Activated CD4-positive, alpha-beta T cell treated with anti-CD3 and anti-CD28 coated beads, Interleukin-2, amount 50 U/mL, for 16 hours (primary cell): ENCODE results near the gene GABRR1.
A peak's percentile ranks its signal among the peaks of the same experiment; 100 is the strongest.
"Not testable (repeated sequence)": the region's sequence is repeated elsewhere in the genome, so short reads cannot be mapped to it uniquely, and the experiment has no call there.

Experiments used
- DNase-seq: peaks from one replicate; pipeline ENCODE4 v3.0.0-alpha.2; 2020

GABRR1 gene

GRCh38 chr6:89148016-89148750 is 69.0 kb downstream of the GABRR1 start:
- DNase-seq = no peak

- DNase-seq = peak; percentile 25
Observed at GRCh38 chr6:89146718-89147700, 70.1 kb downstream of the GABRR1 start.

- DNase-seq = peak; percentile 67
Observed at GRCh38 chr6:89145956-89146717, 71.0 kb downstream of the GABRR1 start, which contains the start of gene PM20D2. PM20D2 (plus strand) TSS chr6:89146055; CDS start chr6:89146145, 90 bp downstream.

- peak; percentile 76 for DNase-seq
Observed at GRCh38 chr6:89145091-89145955, 71.8 kb downstream of the GABRR1 start.

GRCh38 chr6:89144354-89144906 is 72.7 kb downstream of the GABRR1 start:
- DNase-seq = peak; percentile 75

GRCh38 chr6:89140347-89141156 is 76.6 kb downstream of the GABRR1 start:
- DNase-seq = no peak

GRCh38 chr6:89139509-89140346 is 77.4 kb downstream of the GABRR1 start:
- DNase-seq = no peak

GRCh38 chr6:89138173-89138572 is 79.0 kb downstream of the GABRR1 start:
- no peak for DNase-seq

GRCh38 chr6:89134723-89135122 is 82.4 kb downstream of the GABRR1 start:
- DNase-seq = no peak

- DNase-seq = no peak
Observed at GRCh38 chr6:89133981-89134380, 83.2 kb downstream of the GABRR1 start.

- no peak for DNase-seq
Observed at GRCh38 chr6:89132057-89132456, 85.1 kb downstream of the GABRR1 start.

- DNase-seq = no peak
Observed at GRCh38 chr6:89131599-89131998, 85.6 kb downstream of the GABRR1 start.

GRCh38 chr6:89128256-89128671 is 88.9 kb downstream of the GABRR1 start:
- DNase-seq = not testable (repeated sequence)
